GM18951 (cell line): ENCODE results near the gene IGSF22.
"Not testable (repeated sequence)": the region's sequence is repeated elsewhere in the genome, so short reads cannot be mapped to it uniquely, and the experiment has no call there.

ENCODE experiments used
- POLR2A ChIP-seq: IDR thresholded peaks from 4 replicates; pipeline ENCODE4 v1.6.1; 2011; ENCODE audit warnings: mild to moderate bottlenecking; ENCODE audit not compliant: insufficient read length, insufficient read depth; ENCODE audit errors: extremely low read depth
- in situ Hi-C: fragments of 300-500 bp; cut with MboI; formaldehyde crosslinking; loops from one replicate; pipeline ENCODE4 v1.12.0; 2022; ENCODE audit warnings: low sequenced_read_pairs, mixed read lengths, inconsistent platforms; ENCODE audit not compliant: unreplicated experiment

IGSF22 gene

GRCh38 chr11:18677560-18677959, 48.4 kb downstream of the IGSF22 start:
- in situ Hi-C loops: no loop called here
- no peak for TF ChIP-seq POLR2A

GRCh38 chr11:18676803-18677202, 49.2 kb downstream of the IGSF22 start:
- in situ Hi-C loops: no loop called here
- TF ChIP-seq POLR2A: no peak

- in situ Hi-C loops: not testable (repeated sequence)
Observed at GRCh38 chr11:18672209-18672608, 53.8 kb downstream of the IGSF22 start.

GRCh38 chr11:18671246-18671645, 54.7 kb downstream of the IGSF22 start:
- no peak for TF ChIP-seq POLR2A
- in situ Hi-C loops: no loop called here

- TF ChIP-seq POLR2A: no peak
- in situ Hi-C loops: no loop called here
Observed at GRCh38 chr11:18669711-18670110, 56.3 kb downstream of the IGSF22 start.

GRCh38 chr11:18669219-18669596, 56.8 kb downstream of the IGSF22 start:
- in situ Hi-C loops: no loop called here
- no peak for TF ChIP-seq POLR2A

- in situ Hi-C loops: no loop called here
- no peak for TF ChIP-seq POLR2A
Observed at GRCh38 chr11:18668131-18668530, 57.9 kb downstream of the IGSF22 start.

GRCh38 chr11:18665353-18665872, 60.6 kb downstream of the IGSF22 start:
- in situ Hi-C loops: not testable (repeated sequence)

GRCh38 chr11:18657673-18658072, 68.3 kb downstream of the IGSF22 start:
- in situ Hi-C loops: no loop called here
- no peak for TF ChIP-seq POLR2A
